Left colon (tissue), 2 donors: ENCODE measurements around the gene SPANXN3. TPM values are rescaled to one million over a fixed set of nuclear protein-coding genes. Genes with fewer than 3 reads are reported as not detected.
"Not testable (repeated sequence)": the region's sequence is repeated elsewhere in the genome, so short reads cannot be mapped to it uniquely, and the experiment has no call there.

Experiments
- ATAC-seq: fragments of 200-7000 bp; cut with Tn5 transposase; one replicate; pipeline ENCODE4 v1.9.1; 2020; ENCODE audit warnings: mild to moderate bottlenecking, moderate library complexity
- DNase-seq, 2 donors: peaks; one replicate each; pipeline ENCODE4 v3.0.0-alpha.2; 2020
- intact Hi-C, 2 donors: fragments of 100-400 bp; cut with DNase I in 1 of 2; cut with micrococcal nuclease in 1 of 2; formaldehyde crosslinking; loops; one replicate each; pipeline versions ENCODE4 v1.11.2 to v1.14.0; 2022; cut with DNase I, micrococcal nuclease
- long read RNA-seq: library from polyadenylated mRNA; unstranded; transcript quantifications from one replicate; pipeline ENCODE4 v2.0.0, GENCODE V29; 2021
- total RNA-seq, 2 donors: library from RNA; stranded (reverse); fragmentation: NEBNext Ultra II Directional; extraction: Animal tissue kit (Norgen Biotek cat#: 25700); gene quantifications; one replicate each; pipeline ENCODE4 v1.2.1, GENCODE V29; 2021
- donor health status: DM: no; HTN: no; CAD: no.
- donor health status: DM: yes; HTN: yes; CAD: no.

The SPANXN3 gene, protein sequence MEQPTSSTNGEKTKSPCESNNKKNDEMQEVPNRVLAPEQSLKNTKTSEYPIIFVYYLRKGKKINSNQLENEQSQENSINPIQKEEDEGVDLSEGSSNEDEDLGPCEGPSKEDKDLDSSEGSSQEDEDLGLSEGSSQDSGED
- not detected for total RNA-seq
- long read RNA-seq = 0 reads

DNA sequence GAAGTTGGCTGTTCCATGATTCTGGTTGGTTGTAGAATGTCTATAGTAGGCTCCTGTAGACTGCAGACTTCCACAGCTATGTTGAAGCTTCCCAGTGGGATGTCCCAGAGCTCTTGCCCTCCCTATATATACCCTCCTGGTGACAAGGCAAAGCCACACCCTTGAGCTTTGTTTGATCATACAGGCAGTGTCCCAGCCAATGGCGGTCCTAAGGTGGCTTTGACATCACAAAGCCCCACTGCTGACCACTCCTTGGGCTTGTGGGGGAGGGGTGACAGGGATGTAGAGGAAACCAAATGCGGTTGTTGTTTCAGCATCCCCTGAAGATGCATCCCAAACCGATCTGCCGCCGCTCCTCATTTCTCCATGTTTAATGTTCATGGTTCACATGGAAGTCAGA is at the start of gene SPANXN3:
Gene SPANXN3, minus strand, starts transcription at position 101 of the 400 bp plus-strand sequence. Its CDS starts 84 bp downstream, at position 17.
- DNase-seq, intact Hi-C loops, ATAC-seq: not testable (repeated sequence)

DNA sequence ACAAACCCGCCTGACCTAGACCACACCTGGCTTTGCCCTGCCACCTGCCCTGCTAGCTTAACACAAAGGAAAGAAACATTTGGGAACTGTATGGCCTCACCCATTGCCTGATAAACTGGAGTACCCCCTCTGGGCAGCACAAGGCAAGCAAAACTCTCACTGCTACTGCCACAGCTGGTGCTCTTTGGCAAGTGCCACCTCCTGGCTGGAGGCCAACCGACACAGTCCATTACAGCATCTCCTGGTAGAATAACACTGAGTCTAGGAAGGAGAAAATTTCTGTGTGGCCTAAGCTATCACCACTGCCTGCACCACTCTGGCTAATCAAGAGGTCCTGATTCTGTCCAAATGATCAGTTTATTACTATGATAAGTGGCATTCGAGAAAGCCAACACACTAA is 18.9 kb upstream of the SPANXN3 start:
- intact Hi-C loops = no loop called here
- ATAC-seq = no peak
- DNase-seq = no peak

DNA sequence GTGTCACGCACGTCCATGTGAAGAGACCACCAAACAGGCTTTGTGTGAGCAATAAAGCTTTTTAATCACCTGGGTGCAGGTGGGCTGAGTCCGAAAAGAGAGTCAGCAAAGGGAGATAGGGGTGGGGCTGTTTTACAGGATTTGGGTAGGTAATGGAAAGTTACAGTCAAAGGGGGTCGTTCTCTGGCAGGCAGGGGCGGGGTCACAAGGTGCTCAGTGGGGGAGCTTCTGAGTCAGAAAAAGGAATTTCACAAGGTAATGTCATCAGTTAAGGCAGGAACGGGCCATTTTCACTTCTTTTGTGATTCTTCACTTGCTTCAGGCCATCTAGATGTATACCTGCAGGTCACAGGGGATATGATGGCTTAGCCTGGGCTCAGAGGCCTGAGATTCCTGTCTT is 15.1 kb downstream of the SPANXN3 start:
- DNase-seq, ATAC-seq, intact Hi-C loops: not testable (repeated sequence)

DNA sequence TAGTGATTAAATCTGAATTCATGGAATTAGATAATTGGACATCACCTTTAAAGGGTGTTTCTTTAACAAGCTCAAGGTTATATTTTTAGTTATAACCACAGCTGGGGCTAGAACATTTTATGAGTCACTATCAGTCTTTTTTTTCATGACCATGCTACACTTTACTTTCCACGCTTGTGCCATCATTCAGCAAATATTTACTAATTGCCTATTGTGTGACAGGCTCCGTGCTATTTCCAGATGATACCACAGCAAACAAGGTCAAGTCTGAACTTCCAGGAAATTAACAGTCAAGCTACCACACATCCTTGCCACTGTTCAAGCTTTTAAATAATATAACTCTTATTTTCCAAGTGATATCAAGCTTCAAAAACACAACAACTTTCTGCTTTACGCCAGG is 16.5 kb downstream of the SPANXN3 start:
- intact Hi-C loops = no loop called here
- DNase-seq = no peak
- ATAC-seq = no peak

DNA sequence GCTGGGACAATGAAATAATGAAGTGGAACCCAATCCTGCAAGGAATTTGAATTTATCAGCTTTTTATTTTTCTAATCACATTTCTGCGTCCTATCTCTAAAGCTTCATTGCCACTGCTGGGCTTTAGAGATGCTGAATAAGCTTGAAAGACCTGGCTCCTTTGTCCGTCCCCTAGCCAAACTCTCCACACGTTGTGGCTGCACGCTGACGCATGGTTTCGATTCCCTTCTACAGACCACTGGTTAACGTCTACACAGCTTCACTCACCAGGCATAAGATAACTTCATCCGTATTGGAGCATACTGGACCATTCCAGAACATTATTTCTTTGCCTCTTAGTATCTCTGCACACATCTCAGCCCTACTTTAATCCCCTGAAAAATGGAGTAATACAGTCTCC is 31.2 kb downstream of the SPANXN3 start:
- intact Hi-C loops = no loop called here
- no peak for DNase-seq
- no peak for ATAC-seq

DNA sequence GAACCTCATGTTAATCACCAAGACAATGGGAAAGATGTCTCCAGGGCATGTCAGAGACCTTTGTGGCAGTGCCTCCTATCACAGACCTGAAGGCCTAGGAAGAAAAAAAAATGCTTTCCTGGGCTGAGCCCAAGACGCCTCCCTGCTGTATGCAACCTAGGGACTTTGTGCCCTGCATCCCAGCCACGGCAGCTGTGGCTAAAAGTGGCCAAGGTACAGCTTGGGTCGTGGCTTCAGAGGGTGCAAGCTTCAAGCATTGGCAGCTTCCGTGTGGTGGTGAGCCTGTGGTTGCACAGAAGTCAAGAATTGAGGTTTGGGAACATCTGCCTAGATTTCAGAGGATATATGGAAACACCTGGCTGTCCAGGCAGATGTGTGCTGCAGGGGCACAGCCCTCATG is 40.5 kb downstream of the SPANXN3 start:
- ATAC-seq (no peak), DNase-seq (no peak)
- intact Hi-C loops = no loop called here

DNA sequence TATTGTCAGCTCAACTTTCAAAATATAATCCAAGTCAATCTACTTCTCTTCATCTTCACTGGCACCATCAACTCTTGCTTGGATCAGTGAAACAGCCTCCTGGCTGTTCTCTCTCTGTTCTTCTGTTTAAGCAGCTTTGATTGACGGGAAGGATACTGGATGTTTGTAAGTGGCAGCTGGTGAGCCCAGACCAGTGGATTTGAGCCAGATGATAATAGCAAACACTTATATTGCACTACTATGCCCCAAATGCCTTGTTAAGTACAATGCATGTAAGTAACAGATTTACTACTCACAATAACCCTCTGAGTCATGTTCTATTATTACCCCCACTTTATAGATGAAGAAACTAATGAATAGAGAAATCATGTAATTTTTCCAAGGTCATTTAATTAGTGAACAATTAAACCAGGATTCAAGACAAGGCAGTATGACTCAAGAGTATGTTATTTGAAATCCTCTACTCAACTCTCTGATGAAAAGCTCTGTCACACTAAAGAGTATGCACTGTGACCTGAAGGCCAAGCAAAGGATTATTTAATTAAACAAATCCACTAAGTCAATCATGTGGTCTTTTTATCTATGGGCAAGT is 44.8 kb downstream of the SPANXN3 start:
- DNase-seq (no peak), ATAC-seq (no peak)
- intact Hi-C loops = no loop called here

DNA sequence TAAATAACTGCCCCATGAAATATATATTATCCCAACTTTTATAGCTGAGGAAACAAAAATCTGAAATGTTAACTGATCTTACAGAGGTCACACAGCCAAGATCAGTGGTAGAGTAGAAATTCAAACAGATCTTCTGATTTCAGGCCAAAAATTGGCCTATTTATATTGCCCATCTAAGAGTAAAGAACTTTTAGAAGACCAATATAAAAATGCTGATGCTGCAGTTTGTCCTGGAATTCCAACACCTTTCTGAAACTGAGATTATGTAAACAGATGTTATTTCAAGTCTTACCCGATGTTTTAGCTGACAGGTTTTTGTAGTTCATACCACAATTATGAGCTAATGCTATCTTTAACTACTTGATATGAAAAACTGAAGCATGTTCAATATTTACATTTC is 51.1 kb downstream of the SPANXN3 start:
- intact Hi-C loops = no loop called here

DNA sequence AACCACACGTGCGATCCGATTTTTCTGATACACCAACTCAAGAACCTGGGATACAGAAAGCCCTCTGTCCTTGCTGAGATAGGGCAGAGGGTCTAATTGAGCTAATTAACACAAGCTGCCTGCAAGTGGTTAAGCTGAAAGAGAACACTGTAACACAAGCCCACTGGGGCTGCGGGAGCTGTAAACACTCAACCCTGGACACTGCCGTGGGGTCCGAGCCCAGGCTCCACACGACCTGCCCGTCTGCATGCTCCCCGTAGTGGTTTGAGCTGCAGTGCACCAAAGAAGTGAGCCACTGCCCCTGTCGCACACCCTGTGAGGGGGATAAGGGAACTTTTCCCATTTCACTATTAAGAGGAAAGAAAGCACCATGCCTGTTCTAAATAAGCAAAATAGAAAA is 54.6 kb downstream of the SPANXN3 start:
- ATAC-seq (no peak), DNase-seq (no peak)
- intact Hi-C loops = no loop called here

More for the DNA sequence above, 51.1 kb downstream of the SPANXN3 start:
- ATAC-seq (no peak), DNase-seq (no peak)

DNA sequence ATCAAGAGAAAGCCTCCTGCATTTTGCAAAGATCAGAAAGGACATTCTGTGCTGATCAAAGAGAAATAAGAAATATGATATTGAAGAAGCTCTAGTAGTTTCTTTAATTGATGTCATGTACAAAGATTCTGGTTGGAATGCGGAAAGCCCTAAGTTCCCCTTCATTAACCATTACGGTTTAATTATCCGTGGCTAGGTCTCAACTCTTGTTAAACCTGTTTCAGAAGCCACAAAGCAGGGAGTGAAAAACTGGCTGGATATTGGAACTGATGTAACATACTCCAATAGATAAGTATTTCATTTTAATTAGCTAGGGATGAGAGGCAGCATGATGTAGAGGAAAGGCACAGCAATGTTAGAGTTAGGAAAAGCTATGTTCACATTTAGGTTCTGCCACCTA is 55.7 kb downstream of the SPANXN3 start:
- ATAC-seq = no peak
- no peak for DNase-seq
- intact Hi-C loops = no loop called here

Other genes with a start within 250 kb of the SPANXN3 start
- gene SLITRK4, start 118.6 kb upstream of the SPANXN3 start, total RNA-seq = under 1 TPM in 1 of 2 donors, not detected in 1; 0.28 TPM
- not detected for gene SPANXN2, start 203.3 kb upstream of the SPANXN3 start, total RNA-seq